Measurements from ENCODE around the gene CDIP1.
A peak's percentile ranks its signal among the peaks of the same experiment; 100 is the strongest.

Gene CDIP1

DNA sequence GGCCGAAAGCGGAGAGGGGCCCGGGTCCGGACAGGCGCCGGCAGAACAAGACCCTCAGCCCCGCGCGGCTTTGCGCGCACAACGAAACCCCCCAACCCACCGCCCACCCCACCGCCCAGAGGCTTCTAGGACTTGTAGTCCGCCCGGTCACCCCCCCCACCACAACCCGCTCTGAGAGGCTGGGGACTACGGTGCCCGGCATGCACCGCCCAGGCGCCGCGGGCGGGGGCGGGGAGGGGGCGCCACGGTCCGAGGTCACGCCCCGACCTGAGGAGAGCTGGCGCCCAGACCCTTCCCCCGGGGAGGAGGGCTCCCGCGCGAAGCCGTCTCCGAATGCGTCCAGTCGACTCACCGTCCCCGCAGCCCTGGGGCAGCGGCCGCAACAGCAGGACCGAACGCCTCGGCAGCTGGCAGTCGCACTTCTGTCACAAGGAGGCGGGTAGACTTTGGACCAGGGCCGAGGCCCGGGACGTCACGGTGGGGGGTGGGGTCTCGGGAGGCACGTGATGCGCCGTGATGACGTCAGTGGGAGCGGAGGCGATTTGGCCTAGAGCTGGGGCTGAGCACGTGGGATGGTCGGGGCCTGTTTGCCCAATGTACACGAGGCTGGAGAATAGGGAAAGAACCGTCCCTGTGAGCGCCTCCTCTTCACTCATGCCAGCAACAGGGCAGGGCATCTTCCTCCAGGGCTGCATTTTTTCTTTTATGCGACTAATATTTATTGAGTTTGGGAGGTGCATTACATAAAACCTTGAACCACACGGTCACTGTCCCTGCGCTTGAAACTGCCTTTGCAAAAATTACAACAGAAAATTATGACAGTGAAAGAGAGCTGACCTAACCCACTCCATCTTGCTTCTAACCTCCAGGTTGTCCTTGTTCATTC is at the start of gene CDIP1:
TSS of gene CDIP1 (minus strand) at position 424 of the 886 bp plus-strand sequence. CDS start 24,643 bp downstream, outside the sequence.
- TF ChIP-seq L3MBTL2 (conservative IDR thresholded peaks at IDR 0.05) (peak; percentile 100), CTBP1 (IDR thresholded peaks at IDR 0.05; ENCODE audit: borderline replicate concordance) (peak; percentile 38; the same call in 1 of the 2 replicates), NFRKB (IDR thresholded peaks at IDR 0.05) (no peak), LEF1 (IDR thresholded peaks at IDR 0.05; ENCODE audit: borderline replicate concordance) (no peak), TARDBP (IDR thresholded peaks at IDR 0.05) (no peak), SP1 (IDR thresholded peaks at IDR 0.05) (no peak), HDGF (IDR thresholded peaks at IDR 0.05; ENCODE audit: borderline replicate concordance) (no peak), FOXA1 (IDR thresholded peaks at IDR 0.05) (no peak), ELF4 (IDR thresholded peaks at IDR 0.05) (0 out of 2 replicates have a peak, but pooled peaks have one; percentile 31), BHLHE40 (IDR thresholded peaks at IDR 0.05; ENCODE audit: borderline replicate concordance) (no peak), FOXK2 (IDR thresholded peaks at IDR 0.05) (no peak)
- ChIA-PET POLR2A (interaction anchor here (1.1 kb wide), 3 partner anchors 10 to 18 kb away, joined by 3 read pairs; partner anchors contain the start of gene C16orf96), CTCF (interaction anchor here (2.4 kb wide), 1 partner anchor 10 kb away, joined by 15 read pairs; no protein-coding TSS in a partner anchor)
- peak; percentile 97 for DNase-seq (ENCODE audit: extremely low spot score)

GRCh38 chr16:4586291-4586690 is 47.7 kb upstream of the CDIP1 start:
- no peak for DNase-seq (ENCODE audit: extremely low spot score)
- CTCF ChIA-PET = interaction anchor here (0.7 to 1.6 kb wide), 9 partner anchors 8 to 72 kb away, joined by 3 to 7 read pairs (median 4); partner anchors contain the start of gene MGRN1
- TF ChIP-seq, protein P1, sequence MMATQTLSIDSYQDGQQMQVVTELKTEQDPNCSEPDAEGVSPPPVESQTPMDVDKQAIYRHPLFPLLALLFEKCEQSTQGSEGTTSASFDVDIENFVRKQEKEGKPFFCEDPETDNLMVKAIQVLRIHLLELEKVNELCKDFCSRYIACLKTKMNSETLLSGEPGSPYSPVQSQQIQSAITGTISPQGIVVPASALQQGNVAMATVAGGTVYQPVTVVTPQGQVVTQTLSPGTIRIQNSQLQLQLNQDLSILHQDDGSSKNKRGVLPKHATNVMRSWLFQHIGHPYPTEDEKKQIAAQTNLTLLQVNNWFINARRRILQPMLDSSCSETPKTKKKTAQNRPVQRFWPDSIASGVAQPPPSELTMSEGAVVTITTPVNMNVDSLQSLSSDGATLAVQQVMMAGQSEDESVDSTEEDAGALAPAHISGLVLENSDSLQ (IDR thresholded peaks at IDR 0.05) = no peak
- TF ChIP-seq L3MBTL2 (conservative IDR thresholded peaks at IDR 0.05) (no peak), ZNF384 (IDR thresholded peaks at IDR 0.05) (no peak), TARDBP (IDR thresholded peaks at IDR 0.05) (no peak)
- POLR2A ChIA-PET = no interaction called here

GRCh38 chr16:4583906-4584305 is 45.3 kb upstream of the CDIP1 start:
- TF ChIP-seq ZNF384 (IDR thresholded peaks at IDR 0.05) = no peak
- no peak for TF ChIP-seq SP1 (IDR thresholded peaks at IDR 0.05)
- no peak for TF ChIP-seq CTBP1 (IDR thresholded peaks at IDR 0.05; ENCODE audit: borderline replicate concordance)
- no peak for TF ChIP-seq NFRKB (IDR thresholded peaks at IDR 0.05)
- TF ChIP-seq TARDBP (IDR thresholded peaks at IDR 0.05) = no peak
- TF ChIP-seq, protein P1 (IDR thresholded peaks at IDR 0.05) = no peak
- no peak for TF ChIP-seq BHLHE40 (IDR thresholded peaks at IDR 0.05; ENCODE audit: borderline replicate concordance)
- TF ChIP-seq FOXA1 (IDR thresholded peaks at IDR 0.05) = no peak
- no peak for TF ChIP-seq FOXK2 (IDR thresholded peaks at IDR 0.05)
- no peak for TF ChIP-seq HDGF (IDR thresholded peaks at IDR 0.05; ENCODE audit: borderline replicate concordance)
- POLR2A ChIA-PET = no interaction called here
- CTCF ChIA-PET = no interaction called here
- no peak for DNase-seq (ENCODE audit: extremely low spot score)

DNA sequence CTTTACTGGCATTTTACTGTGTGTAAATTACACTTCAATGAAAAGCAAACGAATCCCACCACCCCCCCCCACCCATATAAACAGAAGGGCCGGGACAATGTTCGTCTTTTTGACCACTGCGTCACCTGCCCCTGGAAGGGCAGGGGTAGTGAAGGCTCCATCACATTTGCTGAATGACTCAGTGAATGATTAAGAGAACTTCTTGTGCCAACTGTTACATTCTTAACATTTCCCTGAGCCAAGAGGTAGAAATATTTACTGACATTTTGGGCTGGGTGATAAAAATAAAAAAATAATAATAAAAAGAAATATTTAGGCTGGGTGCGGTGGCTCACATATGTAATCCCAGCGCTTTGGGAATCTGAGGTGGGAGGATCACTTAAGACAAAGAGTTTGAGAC is 41.7 kb upstream of the CDIP1 start:
- no peak for DNase-seq (ENCODE audit: extremely low spot score)
- CTCF ChIA-PET = no interaction called here
- POLR2A ChIA-PET = no interaction called here
- TF ChIP-seq SUZ12 (IDR thresholded peaks at IDR 0.05) (no peak), BHLHE40 (IDR thresholded peaks at IDR 0.05; ENCODE audit: borderline replicate concordance) (no peak), NFRKB (IDR thresholded peaks at IDR 0.05) (no peak), L3MBTL2 (conservative IDR thresholded peaks at IDR 0.05) (no peak), LEF1 (IDR thresholded peaks at IDR 0.05; ENCODE audit: borderline replicate concordance) (no peak), FOXK2 (IDR thresholded peaks at IDR 0.05) (no peak), SP1 (IDR thresholded peaks at IDR 0.05) (no peak), ZNF384 (IDR thresholded peaks at IDR 0.05) (no peak), HDGF (IDR thresholded peaks at IDR 0.05; ENCODE audit: borderline replicate concordance) (no peak), FOXA1 (IDR thresholded peaks at IDR 0.05) (no peak), ARNT (IDR thresholded peaks at IDR 0.05) (no peak), TARDBP (IDR thresholded peaks at IDR 0.05) (no peak), ELF4 (IDR thresholded peaks at IDR 0.05) (no peak)

DNA sequence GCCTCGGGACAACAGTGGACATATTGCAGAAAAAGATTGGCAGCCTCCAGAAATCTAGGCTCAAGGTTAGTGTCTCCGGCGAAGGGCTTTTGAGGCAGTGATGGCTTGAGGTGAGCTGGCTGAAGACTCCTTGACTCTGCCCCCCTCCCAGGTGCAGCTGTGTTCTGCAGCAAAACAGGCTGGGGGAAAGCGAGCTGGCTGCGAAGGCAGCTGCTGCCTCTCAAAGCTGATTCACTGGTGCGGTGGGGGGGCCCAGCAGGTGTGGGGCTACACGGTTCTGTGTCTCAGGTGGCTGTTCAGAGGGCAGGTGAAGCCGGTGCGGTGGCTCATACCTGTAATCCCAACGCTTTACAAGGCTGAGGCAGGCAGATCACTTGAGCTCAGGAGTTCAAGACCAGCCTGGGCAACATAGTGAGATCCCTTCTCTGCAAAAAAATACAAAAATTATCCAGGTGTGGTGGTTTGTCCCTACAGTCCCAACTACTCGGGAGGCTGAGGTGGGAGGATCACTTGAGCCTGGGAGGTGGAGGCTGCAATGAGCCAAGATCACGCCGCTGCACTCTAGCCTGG is 40.5 kb upstream of the CDIP1 start:
- POLR2A ChIA-PET = no interaction called here
- TF ChIP-seq L3MBTL2 (conservative IDR thresholded peaks at IDR 0.05) (no peak), ARNT (IDR thresholded peaks at IDR 0.05) (no peak), HDGF (IDR thresholded peaks at IDR 0.05; ENCODE audit: borderline replicate concordance) (no peak), BHLHE40 (IDR thresholded peaks at IDR 0.05; ENCODE audit: borderline replicate concordance) (no peak), ZNF384 (IDR thresholded peaks at IDR 0.05) (no peak), ELF4 (IDR thresholded peaks at IDR 0.05) (no peak), FOXM1 (IDR thresholded peaks at IDR 0.05; ENCODE audit: borderline replicate concordance) (no peak), CTBP1 (IDR thresholded peaks at IDR 0.05; ENCODE audit: borderline replicate concordance) (no peak)
- CTCF ChIA-PET = interaction anchor here (1.1 kb wide), 1 partner anchor 73 kb away, joined by 3 read pairs; no protein-coding TSS in a partner anchor
- no peak for DNase-seq (ENCODE audit: extremely low spot score)

DNA sequence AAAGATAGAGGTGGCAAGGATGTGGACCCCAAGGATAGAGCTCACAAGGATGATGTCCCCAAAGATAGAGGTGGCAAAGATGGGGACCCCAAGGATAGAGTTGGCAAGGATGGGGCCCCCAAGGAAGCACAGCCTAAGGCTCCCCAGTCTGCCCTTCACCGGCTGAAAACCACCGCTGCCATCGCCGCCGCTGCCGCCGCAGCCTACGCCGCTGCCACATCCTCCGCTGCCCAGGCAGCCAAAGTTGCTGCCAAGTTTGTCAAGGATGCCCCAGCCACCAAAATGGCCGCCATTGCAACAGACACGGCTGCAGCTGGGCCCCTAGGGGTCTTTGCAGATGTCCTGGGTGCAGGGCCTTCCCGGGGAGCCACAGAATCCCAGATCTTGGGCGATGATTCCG is 37.4 kb upstream of the CDIP1 start:
- no peak for DNase-seq (ENCODE audit: extremely low spot score)
- CTCF ChIA-PET = interaction anchor here (0.7 kb wide), 1 partner anchor 9 kb away, joined by 3 read pairs; no protein-coding TSS in a partner anchor
- POLR2A ChIA-PET = no interaction called here
- no peak for TF ChIP-seq FOXM1 (IDR thresholded peaks at IDR 0.05; ENCODE audit: borderline replicate concordance)
- TF ChIP-seq HDGF (IDR thresholded peaks at IDR 0.05; ENCODE audit: borderline replicate concordance) = no peak
- no peak for TF ChIP-seq ARNT (IDR thresholded peaks at IDR 0.05)
- no peak for TF ChIP-seq CTBP1 (IDR thresholded peaks at IDR 0.05; ENCODE audit: borderline replicate concordance)
- no peak for TF ChIP-seq ZNF384 (IDR thresholded peaks at IDR 0.05)
- no peak for TF ChIP-seq SUZ12 (IDR thresholded peaks at IDR 0.05)
- no peak for TF ChIP-seq ELF4 (IDR thresholded peaks at IDR 0.05)
- no peak for TF ChIP-seq SP1 (IDR thresholded peaks at IDR 0.05)
- TF ChIP-seq, protein P1 (IDR thresholded peaks at IDR 0.05) = no peak
- TF ChIP-seq TARDBP (IDR thresholded peaks at IDR 0.05) = no peak
- TF ChIP-seq BHLHE40 (IDR thresholded peaks at IDR 0.05; ENCODE audit: borderline replicate concordance) = no peak
- TF ChIP-seq NFRKB (IDR thresholded peaks at IDR 0.05) = no peak
- TF ChIP-seq FOXK2 (IDR thresholded peaks at IDR 0.05) = no peak
- no peak for TF ChIP-seq L3MBTL2 (conservative IDR thresholded peaks at IDR 0.05)
- TF ChIP-seq FOXA1 (IDR thresholded peaks at IDR 0.05) = no peak
- TF ChIP-seq LEF1 (IDR thresholded peaks at IDR 0.05; ENCODE audit: borderline replicate concordance) = no peak
